Osteoblast (primary cell): Measurements from ENCODE around the gene ST3GAL2. TPM values are rescaled to one million over a fixed set of nuclear protein-coding genes. Genes with fewer than 3 reads are reported as not detected.

ENCODE experiments used
- DNase-seq: peaks from one replicate; pipeline ENCODE4 v3.0.0; 2011; ENCODE audit warnings: low spot score, mixed read lengths; ENCODE audit not compliant: insufficient read length; ENCODE audit errors: missing footprints
- H2AFZ ChIP-seq: 2 replicates; pipeline ENCODE4 v1.6.0; 2011; ENCODE audit warnings: mild to moderate bottlenecking, low read length
- H3K27ac ChIP-seq: 2 replicates; pipeline ENCODE4 v1.5.1; 2011; ENCODE audit warnings: mild to moderate bottlenecking, low read depth, low read length, moderate library complexity
- H3K27me3 ChIP-seq: 2 replicates; pipeline ENCODE4 v1.6.0; 2012; ENCODE audit warnings: mild to moderate bottlenecking, control low read depth, inconsistent platforms, low read length, moderate library complexity; ENCODE audit not compliant: insufficient read depth
- H3K36me3 ChIP-seq: 2 replicates; pipeline ENCODE4 v1.5.1; 2011; ENCODE audit warnings: mild to moderate bottlenecking, low read length, control low read depth, moderate library complexity; ENCODE audit not compliant: insufficient read depth
- H3K4me1 ChIP-seq: 2 replicates; pipeline ENCODE4 v1.5.1; 2011; ENCODE audit warnings: mild to moderate bottlenecking, low read length, control low read depth, moderate library complexity; ENCODE audit not compliant: insufficient read depth
- H3K4me2 ChIP-seq: 2 replicates; pipeline ENCODE4 v1.6.0; 2011; ENCODE audit warnings: mild to moderate bottlenecking, low read length; ENCODE audit not compliant: insufficient read depth
- H3K4me3 ChIP-seq: fragments of 200-600 bp; sonication (generic); 3 replicates; pipeline ENCODE4 v1.5.1; 2012; ENCODE audit warnings: mild to moderate bottlenecking, low read length, inconsistent platforms; ENCODE audit not compliant: insufficient read depth
- H3K79me2 ChIP-seq: 2 replicates; pipeline ENCODE4 v1.6.0; 2012; ENCODE audit warnings: mild to moderate bottlenecking, low read length, control low read depth, inconsistent platforms; ENCODE audit not compliant: insufficient read depth
- H3K9me3 ChIP-seq: 2 replicates; pipeline ENCODE4 v1.5.1; 2011; ENCODE audit warnings: low read depth, low read length, control low read depth
- H4K20me1 ChIP-seq: 2 replicates; pipeline ENCODE4 v1.6.0; 2012; ENCODE audit warnings: mild to moderate bottlenecking, low read length, control low read depth; ENCODE audit not compliant: insufficient read depth
- total RNA-seq: library from RNA; depleted of rRNA; stranded (reverse); fragments of >200 nt; gene quantifications from 2 replicates; pipeline ENCODE4 v1.2.3, GENCODE V29; 2012
- TF ChIP-seq, protein P1 (sequence below): IDR thresholded peaks from 2 replicates; pipeline ENCODE4 v1.5.1; 2011; ENCODE audit warnings: mild to moderate bottlenecking, low read depth, low read length, moderate library complexity; ENCODE audit errors: extremely low read depth

Gene ST3GAL2
- total RNA-seq, 1 donor = 22.4 TPM

GRCh38 chr16:70444249-70445063 is 5.6 kb upstream of the ST3GAL2 start:
- H2AFZ ChIP-seq = peak overlapping the region; percentile 67
- H3K9me3 ChIP-seq = no peaks in the 10 kb centered on the region
- H3K36me3 ChIP-seq = no peaks in the 10 kb centered on the region
- H3K27me3 ChIP-seq = no peaks in the 10 kb centered on the region
- DNase-seq = no peak
- H3K79me2 ChIP-seq = no peaks in the 10 kb centered on the region
- H3K4me2 ChIP-seq = no peak overlapping the region
- TF ChIP-seq, protein P1, sequence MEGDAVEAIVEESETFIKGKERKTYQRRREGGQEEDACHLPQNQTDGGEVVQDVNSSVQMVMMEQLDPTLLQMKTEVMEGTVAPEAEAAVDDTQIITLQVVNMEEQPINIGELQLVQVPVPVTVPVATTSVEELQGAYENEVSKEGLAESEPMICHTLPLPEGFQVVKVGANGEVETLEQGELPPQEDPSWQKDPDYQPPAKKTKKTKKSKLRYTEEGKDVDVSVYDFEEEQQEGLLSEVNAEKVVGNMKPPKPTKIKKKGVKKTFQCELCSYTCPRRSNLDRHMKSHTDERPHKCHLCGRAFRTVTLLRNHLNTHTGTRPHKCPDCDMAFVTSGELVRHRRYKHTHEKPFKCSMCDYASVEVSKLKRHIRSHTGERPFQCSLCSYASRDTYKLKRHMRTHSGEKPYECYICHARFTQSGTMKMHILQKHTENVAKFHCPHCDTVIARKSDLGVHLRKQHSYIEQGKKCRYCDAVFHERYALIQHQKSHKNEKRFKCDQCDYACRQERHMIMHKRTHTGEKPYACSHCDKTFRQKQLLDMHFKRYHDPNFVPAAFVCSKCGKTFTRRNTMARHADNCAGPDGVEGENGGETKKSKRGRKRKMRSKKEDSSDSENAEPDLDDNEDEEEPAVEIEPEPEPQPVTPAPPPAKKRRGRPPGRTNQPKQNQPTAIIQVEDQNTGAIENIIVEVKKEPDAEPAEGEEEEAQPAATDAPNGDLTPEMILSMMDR = no peak
- no peak overlapping the region for H3K27ac ChIP-seq
- no peaks in the 10 kb centered on the region for H3K4me1 ChIP-seq
- H4K20me1 ChIP-seq = no peaks in the 10 kb centered on the region
- H3K4me3 ChIP-seq = no peak overlapping the region

GRCh38 chr16:70442344-70442743 is 3.4 kb upstream of the ST3GAL2 start:
- peaks cover 7% of the 10 kb centered on the region for H3K79me2 ChIP-seq
- H3K9me3 ChIP-seq = no peaks in the 10 kb centered on the region
- H4K20me1 ChIP-seq = peaks cover 8% of the 10 kb centered on the region
- no peaks in the 10 kb centered on the region for H3K27me3 ChIP-seq
- H3K4me2 ChIP-seq = no peak overlapping the region
- TF ChIP-seq, protein P1 = no peak
- H3K36me3 ChIP-seq = no peaks in the 10 kb centered on the region
- no peak for DNase-seq
- no peak overlapping the region for H3K27ac ChIP-seq
- H3K4me3 ChIP-seq = no peak overlapping the region
- H2AFZ ChIP-seq = no peak overlapping the region
- peaks cover 10% of the 10 kb centered on the region for H3K4me1 ChIP-seq

DNA sequence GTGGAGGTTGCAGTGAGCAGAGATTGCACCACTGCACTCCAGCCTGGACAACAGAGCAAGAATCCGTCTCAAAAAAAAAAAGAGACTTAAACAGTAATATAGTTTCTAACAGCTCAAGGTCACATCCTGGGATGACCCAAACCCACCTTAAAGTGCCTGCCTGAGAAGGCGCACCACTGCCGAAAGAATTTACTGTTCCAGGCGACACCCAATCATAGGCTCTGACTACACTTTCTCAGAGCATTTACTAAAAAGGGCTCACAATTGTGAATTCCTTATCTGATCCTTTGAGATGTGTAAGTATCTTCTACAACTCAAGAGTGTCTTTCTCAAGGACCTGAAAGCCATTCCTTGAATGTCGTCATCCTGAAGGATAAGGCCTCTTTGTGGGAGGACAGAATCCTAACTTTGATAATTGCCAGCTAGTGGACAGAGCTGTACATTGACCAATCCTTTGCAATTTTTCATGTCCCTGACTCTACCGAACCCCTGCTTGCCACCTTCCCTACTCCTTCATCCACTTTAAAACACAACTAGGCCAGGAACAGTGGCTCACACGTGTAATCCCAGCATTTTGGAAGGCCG is 2.6 kb upstream of the ST3GAL2 start:
- Histone ChIP-seq H3K36me3 (no peaks in the 10 kb centered on the region), H3K4me3 (no peak overlapping the region), H3K27ac (no peak overlapping the region), H3K9me3 (no peaks in the 10 kb centered on the region), H3K27me3 (no peaks in the 10 kb centered on the region), H2AFZ (no peak overlapping the region), H4K20me1 (peaks cover 15% of the 10 kb centered on the region), H3K4me1 (peaks cover 18% of the 10 kb centered on the region), H3K4me2 (no peak overlapping the region), H3K79me2 (peaks cover 14% of the 10 kb centered on the region)
- no peak for DNase-seq
- TF ChIP-seq, protein P1 = no peak

DNA sequence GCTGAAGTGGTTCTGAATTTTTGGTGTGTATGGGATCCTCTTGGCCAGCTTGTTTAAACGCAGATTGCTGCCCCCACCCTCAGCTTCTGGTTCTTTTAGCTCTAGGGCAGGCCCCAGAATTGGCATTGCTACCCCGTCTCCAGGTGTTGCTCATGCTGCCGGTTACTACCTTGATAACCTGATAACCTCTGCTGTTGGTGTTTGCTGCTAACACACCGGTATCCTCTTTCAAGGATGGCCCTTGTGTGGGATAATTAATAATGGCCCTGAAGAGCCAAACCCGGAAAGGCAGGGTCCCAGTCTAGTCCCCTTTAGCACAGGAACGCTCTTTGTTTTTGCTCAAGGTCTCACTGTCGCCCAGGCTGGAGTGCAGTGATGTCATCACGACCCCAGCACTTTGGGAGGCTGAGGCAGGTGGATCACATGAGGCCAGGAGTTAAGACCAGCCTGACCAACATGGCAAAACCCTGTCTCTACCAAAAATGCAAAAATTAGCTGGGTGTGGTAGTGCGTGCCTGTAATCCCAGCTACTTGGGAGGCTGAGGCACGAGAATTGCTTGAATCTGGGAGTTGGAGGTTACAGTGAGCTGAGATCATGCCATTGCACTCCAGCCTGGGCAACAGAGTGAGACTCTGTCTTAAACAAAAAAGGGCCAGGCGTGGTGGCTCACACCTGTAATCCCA is 1.3 kb upstream of the ST3GAL2 start:
- H3K79me2 ChIP-seq = peaks cover 23% of the 10 kb centered on the region
- H3K27me3 ChIP-seq = no peaks in the 10 kb centered on the region
- TF ChIP-seq, protein P1 = no peak
- no peak overlapping the region for H3K4me2 ChIP-seq
- no peaks in the 10 kb centered on the region for H3K36me3 ChIP-seq
- H3K9me3 ChIP-seq = no peaks in the 10 kb centered on the region
- H3K27ac ChIP-seq = no peak overlapping the region
- peaks cover 18% of the 10 kb centered on the region for H4K20me1 ChIP-seq
- H3K4me3 ChIP-seq = no peak overlapping the region
- H2AFZ ChIP-seq = no peak overlapping the region
- peak; percentile 25 for DNase-seq
- H3K4me1 ChIP-seq = peaks cover 23% of the 10 kb centered on the region
